ENCODE data around the gene C16orf87.

C16orf87 gene

DNA sequence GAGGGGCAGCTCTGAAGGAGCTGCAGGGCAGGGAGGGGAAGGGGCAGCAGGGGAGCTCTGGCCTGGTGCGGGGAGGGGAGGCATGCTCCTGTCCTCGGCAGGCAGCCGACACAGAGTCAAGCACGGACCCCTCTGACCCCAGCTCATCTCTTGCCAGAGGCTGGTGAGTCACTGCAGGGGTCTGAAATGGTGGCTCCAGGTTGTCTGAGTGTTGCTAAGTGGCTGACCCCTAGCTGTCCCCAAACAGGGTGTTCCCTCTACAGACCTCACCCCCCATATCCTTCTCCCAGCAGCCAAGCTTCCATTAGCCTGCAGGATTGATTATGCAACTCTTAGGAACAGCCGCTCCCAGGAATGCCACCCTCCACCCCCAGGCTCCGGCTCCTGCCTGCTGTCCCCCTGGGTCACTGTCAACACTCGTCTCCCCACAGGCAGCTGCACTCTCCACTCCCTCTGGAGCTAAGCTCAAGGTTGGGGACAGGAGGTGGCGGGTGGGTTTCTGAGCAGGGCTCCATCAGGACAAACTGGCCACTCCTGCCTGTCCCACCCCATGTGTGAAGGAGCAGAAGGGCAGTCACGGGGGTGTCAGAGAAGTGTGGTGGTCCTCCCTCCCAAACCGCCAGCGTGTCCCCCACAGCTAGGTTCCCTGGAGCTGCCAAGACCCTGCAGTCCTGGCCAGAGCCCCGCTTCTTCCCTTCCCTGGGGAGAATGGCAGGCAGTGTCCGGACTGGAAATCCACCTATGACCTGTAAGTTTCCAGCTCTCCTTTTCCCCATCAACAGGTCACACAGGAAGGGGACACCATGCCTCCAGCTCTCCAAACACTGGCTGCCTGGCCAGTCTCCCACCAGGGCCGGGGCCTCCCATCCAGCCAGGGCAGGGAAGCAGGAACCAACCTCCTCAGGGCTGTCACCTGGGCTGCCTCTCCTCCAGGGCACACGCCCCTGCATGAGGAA is 83.9 kb downstream of the C16orf87 start:
- TF ChIP-seq GATA1 (IDR thresholded peaks at IDR 0.05; ENCODE audit: low read depth, low read length) (no peak), POLR2A (IDR thresholded peaks at IDR 0.05; ENCODE audit: low read length) (no peak)
- no peak for DNase-seq
